HG03159 (cell line): ENCODE results near the gene TGFBR2.
A peak's percentile ranks its signal among the peaks of the same experiment; 100 is the strongest.
"Not testable (repeated sequence)": the region's sequence is repeated elsewhere in the genome, so short reads cannot be mapped to it uniquely, and the experiment has no call there.

Experiments used
- ATAC-seq: cut with Tn5 transposase; IDR thresholded peaks from one replicate; pipeline ENCODE4 v1.9.1; 2021; ENCODE audit warnings: mild to moderate bottlenecking, moderate library complexity; ENCODE audit not compliant: unreplicated experiment

TGFBR2 gene

GRCh38 chr3:30654269-30654668, 47.9 kb downstream of the TGFBR2 start:
- no peak for ATAC-seq

GRCh38 chr3:30655187-30655812, 48.9 kb downstream of the TGFBR2 start:
- ATAC-seq = peak; percentile 37

GRCh38 chr3:30656624-30657141, 50.3 kb downstream of the TGFBR2 start:
- no peak for ATAC-seq

- peak; percentile 25 for ATAC-seq
These were observed 51.5 kb downstream of the TGFBR2 start for GRCh38 chr3:30657914-30658313.

- peak; percentile 85 for ATAC-seq
These were observed 52.1 kb downstream of the TGFBR2 start for GRCh38 chr3:30658328-30659052.

- ATAC-seq = no peak
These were observed 53.1 kb downstream of the TGFBR2 start for GRCh38 chr3:30659270-30660130.

GRCh38 chr3:30660136-30660535, 53.7 kb downstream of the TGFBR2 start:
- ATAC-seq = no peak

- ATAC-seq = no peak
These were observed 54.3 kb downstream of the TGFBR2 start for GRCh38 chr3:30660656-30661055.

- no peak for ATAC-seq
These were observed 54.9 kb downstream of the TGFBR2 start for GRCh38 chr3:30661098-30661873.

GRCh38 chr3:30662836-30663235, 56.4 kb downstream of the TGFBR2 start:
- no peak for ATAC-seq

- ATAC-seq = no peak
These were observed 57.3 kb downstream of the TGFBR2 start for GRCh38 chr3:30663533-30664241.

- ATAC-seq = no peak
These were observed 58.1 kb downstream of the TGFBR2 start for GRCh38 chr3:30664459-30664858.

- no peak for ATAC-seq
These were observed 58.5 kb downstream of the TGFBR2 start for GRCh38 chr3:30664884-30665283.

GRCh38 chr3:30665539-30665938, 59.1 kb downstream of the TGFBR2 start:
- ATAC-seq = no peak

GRCh38 chr3:30666572-30667279, 60.3 kb downstream of the TGFBR2 start:
- ATAC-seq = no peak

GRCh38 chr3:30667280-30667651, 60.9 kb downstream of the TGFBR2 start:
- no peak for ATAC-seq

GRCh38 chr3:30668051-30668609, 61.7 kb downstream of the TGFBR2 start:
- ATAC-seq = no peak

- not testable (repeated sequence) for ATAC-seq
These were observed 63.0 kb downstream of the TGFBR2 start for GRCh38 chr3:30669360-30669934.

- no peak for ATAC-seq
These were observed 63.9 kb downstream of the TGFBR2 start for GRCh38 chr3:30670292-30670691.
